T47D (cell line): ENCODE data around the gene TRMT1.

ENCODE experiments used
- DNase-seq, 2 experiments: peaks; one replicate each; pipeline versions ENCODE4 v3.0.0 to v3.0.0-alpha.2; 2011 to 2012; ENCODE audit warnings: low read depth in 1 of 2, low spot score in 1 of 2
- JUND ChIP-seq: IDR thresholded peaks from 2 replicates; pipeline ENCODE4 v1.6.1; 2012; ENCODE audit warnings: low read depth
- in situ Hi-C: cut with HindIII; loops from 2 replicates; pipeline ENCODE4 v1.10.0; 2016; ENCODE audit warnings: low sequenced_read_pairs, low pct_unique_long_range_greater_than_20kb

TRMT1 gene

DNA sequence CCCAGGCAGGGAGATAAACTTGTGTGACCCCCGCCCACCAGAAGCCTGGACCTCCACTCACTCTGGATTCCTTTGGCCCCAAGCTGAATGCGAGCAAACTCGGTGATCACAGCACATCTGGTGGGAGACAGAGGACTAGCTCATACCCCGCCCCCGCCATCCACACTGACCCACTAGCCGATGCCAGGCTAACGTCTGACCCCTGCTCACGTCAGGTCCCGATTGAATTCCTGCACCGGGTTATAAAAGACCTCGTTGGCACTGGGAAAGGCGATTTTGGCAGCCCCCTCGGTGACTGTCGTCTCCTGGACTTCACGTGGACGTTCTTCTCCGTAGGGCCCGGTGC lies 631 bp downstream of the TRMT1 start:
- TF ChIP-seq JUND: no peak
- in situ Hi-C loops: no loop called here
- DNase-seq: no peak

DNA sequence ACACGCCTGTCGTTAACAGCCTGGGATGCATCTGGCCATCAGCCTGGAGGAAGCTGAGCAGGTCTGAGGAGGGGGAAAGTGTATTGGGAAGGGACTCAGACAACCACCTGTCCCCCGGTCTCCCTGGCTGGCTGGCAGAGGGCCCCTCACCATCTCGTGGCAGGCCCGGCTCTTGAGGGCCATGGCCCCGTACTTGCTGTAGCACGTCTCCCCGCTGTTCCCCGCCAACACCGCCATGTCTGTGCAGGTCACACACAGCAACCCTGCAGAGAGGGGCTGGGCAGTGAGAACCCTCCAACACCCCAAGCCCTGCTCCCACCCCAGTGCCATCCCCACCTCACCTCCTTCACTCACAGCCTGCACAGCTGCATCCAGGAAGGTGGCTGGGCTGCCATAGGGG lies 4.0 kb downstream of the TRMT1 start:
- no peak for TF ChIP-seq JUND
- in situ Hi-C loops: no loop called here

GRCh38 chr19:13110099-13110610 lies 6.4 kb downstream of the TRMT1 start:
- no peak for TF ChIP-seq JUND
- no peak for DNase-seq
- in situ Hi-C loops: no loop called here

More for the DNA sequence above, 4.0 kb downstream of the TRMT1 start:
- DNase-seq: no peak

- no peak for DNase-seq
Observed at GRCh38 chr19:13109361-13110098, 7.0 kb downstream of the TRMT1 start.

GRCh38 chr19:13104848-13105711 lies 11.5 kb downstream of the TRMT1 start:
- DNase-seq: no peak
- in situ Hi-C loops: no loop called here
- TF ChIP-seq JUND: no peak

More at GRCh38 chr19:13109361-13110098, 7.0 kb downstream of the TRMT1 start:
- in situ Hi-C loops: no loop called here
- no peak for TF ChIP-seq JUND

- in situ Hi-C loops: no loop called here
- no peak for DNase-seq
- TF ChIP-seq JUND: no peak
Observed at GRCh38 chr19:13104360-13104847, 12.1 kb downstream of the TRMT1 start.

GRCh38 chr19:13103581-13104359 lies 12.8 kb downstream of the TRMT1 start:
- in situ Hi-C loops: no loop called here
- no peak for TF ChIP-seq JUND
- DNase-seq: no peak

GRCh38 chr19:13102666-13103580 lies 13.6 kb downstream of the TRMT1 start, which contains the start of gene LYL1:
Gene LYL1, minus strand, starts transcription at chr19:13102858. Its CDS starts 1,687 bp downstream, at chr19:13101171.
- no peak for DNase-seq
- in situ Hi-C loops: no loop called here
- TF ChIP-seq JUND: no peak

DNA sequence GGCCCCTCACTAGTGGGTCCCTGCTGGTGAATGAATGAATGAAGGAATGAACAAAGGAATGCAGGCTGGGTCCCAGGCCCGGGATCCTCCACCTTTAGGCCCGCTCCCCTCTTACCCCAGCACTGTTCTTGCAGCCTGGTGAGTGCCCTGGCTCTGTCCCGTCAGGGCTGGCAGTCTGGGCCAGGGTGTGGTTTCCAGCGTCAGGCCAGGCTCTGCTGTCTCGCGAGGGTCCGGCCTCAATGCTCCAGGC lies 14.2 kb downstream of the TRMT1 start:
- TF ChIP-seq JUND: no peak
- in situ Hi-C loops: no loop called here
- DNase-seq: no peak

DNA sequence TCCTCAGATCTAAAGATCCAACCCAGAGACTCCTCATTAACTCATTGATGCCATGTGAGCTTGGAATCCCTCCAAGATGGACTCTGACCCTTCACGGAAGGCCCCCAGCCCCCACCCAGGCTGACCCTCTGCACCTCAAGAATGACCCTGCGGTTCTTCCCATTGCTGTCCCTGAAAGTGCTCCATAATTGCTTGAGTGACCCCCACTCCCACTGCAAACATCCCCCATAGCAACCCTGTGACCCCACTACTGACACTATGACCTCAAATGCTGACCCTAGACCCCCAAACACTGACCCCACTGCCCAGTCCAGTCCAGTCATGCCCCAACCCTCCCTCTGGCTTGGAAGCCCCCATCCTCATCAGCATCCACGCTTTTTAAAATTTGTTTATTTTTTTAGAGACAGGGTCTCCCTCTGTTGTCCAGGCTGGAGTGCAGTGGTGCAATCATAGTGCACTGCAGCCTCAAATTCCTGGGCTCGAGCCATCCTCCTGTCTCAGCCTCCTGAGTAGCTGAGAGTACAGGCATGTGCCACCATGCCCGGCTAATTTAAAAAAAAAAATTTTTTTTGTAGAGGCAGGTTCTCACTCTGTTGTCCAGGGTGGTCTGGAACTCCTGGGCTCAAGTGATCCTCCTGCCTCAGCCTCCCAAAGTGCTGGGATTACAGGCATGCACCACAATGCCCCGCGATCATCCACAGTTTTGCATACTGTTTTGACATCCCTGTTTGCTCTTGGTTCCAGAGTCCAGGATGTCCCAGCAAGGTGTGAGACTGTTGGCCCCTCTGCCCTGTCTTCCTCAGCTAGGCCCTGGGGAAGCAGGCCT lies 14.7 kb downstream of the TRMT1 start:
- in situ Hi-C loops: no loop called here
- no peak for DNase-seq
- no peak for TF ChIP-seq JUND

- TF ChIP-seq JUND: no peak
- DNase-seq: no peak
- in situ Hi-C loops: no loop called here
Observed at GRCh38 chr19:13100841-13101589, 15.5 kb downstream of the TRMT1 start.
